Muscle layer of duodenum (tissue), 2 donors: ENCODE data around the gene MANBA.

Experiments used
- H3K27ac ChIP-seq: one replicate; pipeline ENCODE4 v1.7.0; 2013; ENCODE audit warnings: mild to moderate bottlenecking, low read length
- H3K27me3 ChIP-seq: one replicate; pipeline ENCODE4 v1.7.0; 2013; ENCODE audit warnings: low read depth, mild to moderate bottlenecking, control low read depth, low read length
- H3K36me3 ChIP-seq, 2 donors: one replicate each; pipeline ENCODE4 v1.7.0; 2013; ENCODE audit warnings: low read length in 2 of 2, control low read depth in 1 of 2, mild to moderate bottlenecking in 1 of 2; ENCODE audit not compliant: insufficient read depth in 2 of 2, control insufficient read depth in 1 of 2
- H3K4me1 ChIP-seq, 2 donors: one replicate each; pipeline ENCODE4 v1.7.0; 2013; ENCODE audit warnings: low read length in 2 of 2, mild to moderate bottlenecking in 2 of 2, control low read depth in 1 of 2, moderate library complexity in 1 of 2; ENCODE audit not compliant: insufficient read depth in 2 of 2, control insufficient read depth in 1 of 2
- H3K4me3 ChIP-seq, 2 donors: one replicate each; pipeline ENCODE4 v1.7.0; 2013; ENCODE audit warnings: low read length in 2 of 2, low read depth in 1 of 2, mild to moderate bottlenecking in 1 of 2
- H3K9me3 ChIP-seq, 2 donors: one replicate each; pipeline ENCODE4 v1.7.0; 2013; ENCODE audit warnings: low read length in 2 of 2, control low read depth in 1 of 2, mild to moderate bottlenecking in 1 of 2; ENCODE audit not compliant: control insufficient read depth in 1 of 2
- donor health status: healthy.

MANBA gene

DNA sequence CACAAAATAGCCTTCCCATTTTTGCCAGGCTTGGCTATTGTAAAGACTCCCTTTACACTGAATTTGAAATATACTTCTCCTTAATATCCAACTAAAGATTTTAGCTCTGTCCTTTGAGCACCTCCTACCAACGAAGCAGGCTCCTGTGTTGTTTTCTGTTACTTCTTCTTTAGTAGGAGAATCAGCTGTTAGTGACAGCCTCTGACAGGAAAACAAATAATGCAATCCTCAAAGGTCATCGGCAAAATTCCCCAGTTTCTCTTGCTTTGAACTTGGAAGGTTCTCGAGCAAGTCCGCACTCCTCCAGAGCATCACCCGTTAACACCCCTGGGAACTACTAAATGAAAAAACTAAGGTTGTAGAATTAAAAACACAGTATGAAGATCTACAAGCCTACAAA is 66.9 kb downstream of the MANBA start:
- Histone ChIP-seq H3K4me1 (peaks cover 0 to 7% of the 10 kb centered on the region in 2 donors), H3K27me3 (no peaks in the 10 kb centered on the region), H3K36me3 (no peaks in the 10 kb centered on the region)

DNA sequence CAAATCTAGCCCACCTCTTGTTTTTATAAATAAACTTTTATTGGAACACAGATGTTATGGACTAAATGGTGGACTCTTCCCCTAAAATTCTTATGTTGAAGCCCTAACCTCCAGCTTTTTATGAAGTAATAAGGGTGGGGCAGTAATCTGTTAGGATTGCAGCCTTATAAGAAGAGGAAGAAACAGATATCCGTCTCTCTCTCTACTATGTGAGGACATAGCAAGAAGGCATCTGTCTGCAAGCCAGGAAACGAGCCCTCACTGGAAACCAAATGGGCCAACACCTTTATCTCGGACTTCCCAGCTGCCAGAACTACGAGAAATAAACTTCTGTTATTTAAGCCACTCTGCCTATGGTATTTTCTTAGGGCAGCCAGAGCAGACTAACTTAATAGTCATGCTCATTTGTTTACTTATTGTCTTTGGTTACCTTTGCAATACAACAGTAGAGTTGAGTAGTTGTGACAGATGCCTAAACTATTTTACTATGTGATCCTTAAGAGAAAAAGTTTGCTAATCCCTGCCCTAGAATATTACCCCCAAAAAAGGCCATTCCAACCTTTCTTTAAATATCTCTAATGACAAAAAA is 67.4 kb downstream of the MANBA start:
- Histone ChIP-seq H3K4me1 (peaks cover 0 to 7% of the 10 kb centered on the region in 2 donors), H3K27me3 (no peaks in the 10 kb centered on the region), H3K36me3 (no peaks in the 10 kb centered on the region), H3K4me3 (no peak overlapping the region), H3K27ac (no peak overlapping the region), H3K9me3 (no peaks in the 10 kb centered on the region)

More for the DNA sequence above, 66.9 kb downstream of the MANBA start:
- Histone ChIP-seq H3K9me3 (no peaks in the 10 kb centered on the region), H3K4me3 (no peak overlapping the region), H3K27ac (no peak overlapping the region)

DNA sequence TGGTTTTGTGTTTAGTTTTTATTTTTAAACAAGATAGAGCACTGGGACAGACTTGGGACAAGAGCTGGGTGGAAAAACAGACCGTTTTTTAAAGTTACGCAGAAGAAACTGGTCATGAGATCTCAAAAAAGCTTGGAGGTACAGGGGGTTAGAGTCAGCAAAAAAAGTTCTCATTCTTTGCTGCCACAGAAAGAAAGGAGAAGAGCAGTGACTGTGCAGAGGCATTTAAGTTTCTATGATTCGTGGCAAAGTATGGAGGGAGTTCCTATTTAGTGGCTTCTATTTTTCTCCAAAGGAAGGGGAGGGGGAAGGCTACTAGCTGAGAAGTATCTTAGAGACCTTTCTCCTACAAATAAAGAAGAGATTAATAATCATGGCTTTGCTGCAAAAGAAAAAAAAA is 68.3 kb downstream of the MANBA start:
- peak overlapping the region; percentile 25 for H3K27ac ChIP-seq

DNA sequence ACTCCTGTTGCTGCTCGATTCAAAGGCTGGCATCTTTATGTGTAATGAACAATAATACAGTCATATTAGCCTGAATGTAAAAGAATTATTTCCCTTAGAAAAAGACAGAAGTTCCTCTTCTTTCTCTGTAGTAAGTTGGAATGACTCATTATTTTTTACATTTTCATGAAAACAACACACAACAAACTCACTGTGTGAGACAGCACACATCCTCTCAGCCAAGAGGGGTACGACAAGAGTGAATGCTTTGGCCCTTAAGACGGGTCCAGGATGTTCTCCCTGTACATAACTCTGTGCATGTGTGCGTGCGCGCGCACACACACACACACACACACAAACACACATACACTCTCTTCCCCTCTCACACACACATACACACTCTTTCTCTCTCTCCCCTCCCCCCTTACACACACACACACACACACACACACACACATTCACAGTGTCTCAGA is 72.8 kb downstream of the MANBA start:
- H3K36me3 ChIP-seq = peaks cover 4 to 8% of the 10 kb centered on the region in 2 donors

More for the DNA sequence above, 68.3 kb downstream of the MANBA start:
- Histone ChIP-seq H3K4me3 (no peak overlapping the region), H3K9me3 (no peaks in the 10 kb centered on the region), H3K36me3 (peaks cover 0 to 3% of the 10 kb centered on the region in 2 donors), H3K27me3 (no peaks in the 10 kb centered on the region), H3K4me1 (peaks cover 0 to 7% of the 10 kb centered on the region in 2 donors)

DNA sequence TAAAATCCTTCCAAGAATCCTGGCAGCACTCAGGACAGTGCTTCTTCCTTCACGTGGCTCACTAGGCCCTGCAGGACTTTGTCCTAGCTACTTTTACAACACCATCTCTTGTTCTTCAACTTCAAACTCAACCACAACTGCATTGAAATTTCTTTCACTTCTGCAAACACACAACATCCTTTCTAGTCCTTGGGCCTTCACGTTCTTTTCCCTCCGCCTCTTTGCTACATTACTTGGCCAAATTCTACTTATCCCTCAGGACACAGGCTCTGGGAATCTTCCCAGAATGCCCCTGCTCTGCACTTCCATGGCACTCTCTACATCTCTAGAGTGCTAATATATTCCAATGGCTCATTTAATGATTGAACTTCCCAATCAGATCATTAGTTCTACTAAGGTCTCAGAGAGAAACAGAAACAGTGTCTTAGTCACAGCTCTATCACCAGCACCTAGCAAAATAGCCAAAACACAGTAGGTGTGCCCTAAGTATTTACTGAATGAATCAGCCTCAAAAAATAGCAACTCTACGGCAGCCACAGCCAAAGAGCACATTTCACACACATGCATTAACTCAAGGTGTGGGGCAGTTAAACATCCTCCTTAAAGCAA is 73.3 kb downstream of the MANBA start:
- H3K4me1 ChIP-seq = no peaks in the 10 kb centered on the region
- H3K27me3 ChIP-seq = no peaks in the 10 kb centered on the region
- no peaks in the 10 kb centered on the region for H3K9me3 ChIP-seq
- peaks cover 4 to 12% of the 10 kb centered on the region in 2 donors for H3K36me3 ChIP-seq
- no peak overlapping the region for H3K4me3 ChIP-seq
- no peak overlapping the region for H3K27ac ChIP-seq

More for the DNA sequence above, 72.8 kb downstream of the MANBA start:
- H3K9me3 ChIP-seq = no peaks in the 10 kb centered on the region
- H3K27ac ChIP-seq = no peak overlapping the region
- no peaks in the 10 kb centered on the region for H3K4me1 ChIP-seq
- H3K27me3 ChIP-seq = no peaks in the 10 kb centered on the region
- H3K4me3 ChIP-seq = no peak overlapping the region

DNA sequence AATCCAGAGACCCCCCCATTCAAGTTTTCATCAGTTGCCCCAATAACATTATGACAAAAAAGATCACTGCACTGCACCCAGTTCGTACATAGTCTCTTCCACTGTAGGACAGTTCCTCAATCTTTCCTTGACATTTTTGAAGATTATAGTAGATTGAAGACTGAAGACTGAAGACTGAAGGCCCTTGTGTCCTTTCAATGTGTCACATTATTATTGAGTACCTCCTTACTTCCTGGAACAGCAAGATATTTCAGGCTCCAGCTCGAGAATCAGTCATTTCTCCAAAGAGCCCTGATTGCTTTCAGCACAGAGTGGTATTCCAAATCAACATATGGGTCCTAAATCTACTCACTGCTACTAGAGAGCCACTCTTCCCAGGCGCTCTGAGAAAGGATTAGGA is 75.0 kb downstream of the MANBA start:
- no peaks in the 10 kb centered on the region for H3K4me1 ChIP-seq
- H3K9me3 ChIP-seq = no peaks in the 10 kb centered on the region
- H3K27me3 ChIP-seq = no peaks in the 10 kb centered on the region
- H3K27ac ChIP-seq = no peak overlapping the region
- peaks cover 4 to 14% of the 10 kb centered on the region in 2 donors for H3K36me3 ChIP-seq
- no peak overlapping the region for H3K4me3 ChIP-seq

DNA sequence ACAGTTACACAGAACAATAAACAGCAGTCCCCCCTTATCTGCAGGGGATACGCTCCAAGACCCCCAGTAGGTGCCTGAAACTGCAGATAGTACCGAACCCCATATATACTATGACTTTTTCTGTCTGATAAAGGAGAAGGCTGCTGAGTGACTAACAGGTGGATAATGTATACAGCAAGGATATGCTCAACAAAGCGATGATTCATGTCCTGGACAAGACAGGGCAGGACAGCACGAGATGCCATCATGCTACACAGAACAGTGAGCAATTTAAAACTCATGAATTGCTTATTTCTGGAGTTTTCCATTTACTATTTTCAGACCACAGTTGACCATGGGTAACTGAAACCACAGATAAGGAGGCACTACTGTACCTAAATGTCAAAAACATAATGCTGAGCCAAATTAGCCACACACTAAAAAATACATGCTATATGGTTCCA is 76.1 kb downstream of the MANBA start:
- Histone ChIP-seq H3K4me3 (no peak overlapping the region), H3K27me3 (no peaks in the 10 kb centered on the region)

DNA sequence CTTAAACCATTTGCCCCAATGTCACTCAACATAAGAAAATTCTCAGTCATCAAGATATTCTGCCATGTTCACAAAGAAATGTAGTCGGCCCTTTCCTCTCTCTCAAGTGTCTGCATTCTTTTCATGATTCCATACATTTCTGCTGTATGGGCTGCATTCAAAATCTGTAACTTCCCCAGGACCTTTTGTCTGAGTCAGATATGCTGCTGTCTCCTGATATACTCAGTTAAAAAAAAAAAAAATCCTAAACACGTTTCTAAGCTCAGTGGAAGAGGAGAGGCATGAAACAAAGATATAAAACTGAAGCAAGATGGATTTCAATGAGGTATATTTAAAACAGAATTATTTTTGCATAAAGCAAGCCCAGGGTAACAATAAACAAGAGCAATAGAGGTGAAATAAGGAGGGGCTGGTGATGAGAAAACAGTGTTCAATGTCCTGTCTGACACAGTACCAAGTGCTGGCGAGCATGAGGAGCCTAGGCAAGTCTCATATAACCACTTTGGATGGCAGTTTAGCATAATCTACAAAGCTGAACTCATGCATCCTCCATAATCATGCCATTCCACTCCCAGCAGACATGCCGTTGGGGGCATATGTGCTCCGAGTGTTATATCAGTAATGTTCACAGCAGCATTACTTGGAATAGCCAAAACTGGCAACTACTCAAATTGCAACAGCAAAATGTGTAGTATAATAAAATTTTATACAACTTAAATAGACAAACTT is 76.7 kb downstream of the MANBA start:
- Histone ChIP-seq H3K27me3 (no peaks in the 10 kb centered on the region), H3K4me3 (no peak overlapping the region), H3K9me3 (no peaks in the 10 kb centered on the region), H3K4me1 (no peaks in the 10 kb centered on the region), H3K27ac (no peak overlapping the region), H3K36me3 (peaks cover 4 to 14% of the 10 kb centered on the region in 2 donors)

More for the DNA sequence above, 76.1 kb downstream of the MANBA start:
- H3K27ac ChIP-seq = no peak overlapping the region
- peaks cover 4 to 14% of the 10 kb centered on the region in 2 donors for H3K36me3 ChIP-seq
- H3K9me3 ChIP-seq = no peaks in the 10 kb centered on the region
- H3K4me1 ChIP-seq = no peaks in the 10 kb centered on the region

DNA sequence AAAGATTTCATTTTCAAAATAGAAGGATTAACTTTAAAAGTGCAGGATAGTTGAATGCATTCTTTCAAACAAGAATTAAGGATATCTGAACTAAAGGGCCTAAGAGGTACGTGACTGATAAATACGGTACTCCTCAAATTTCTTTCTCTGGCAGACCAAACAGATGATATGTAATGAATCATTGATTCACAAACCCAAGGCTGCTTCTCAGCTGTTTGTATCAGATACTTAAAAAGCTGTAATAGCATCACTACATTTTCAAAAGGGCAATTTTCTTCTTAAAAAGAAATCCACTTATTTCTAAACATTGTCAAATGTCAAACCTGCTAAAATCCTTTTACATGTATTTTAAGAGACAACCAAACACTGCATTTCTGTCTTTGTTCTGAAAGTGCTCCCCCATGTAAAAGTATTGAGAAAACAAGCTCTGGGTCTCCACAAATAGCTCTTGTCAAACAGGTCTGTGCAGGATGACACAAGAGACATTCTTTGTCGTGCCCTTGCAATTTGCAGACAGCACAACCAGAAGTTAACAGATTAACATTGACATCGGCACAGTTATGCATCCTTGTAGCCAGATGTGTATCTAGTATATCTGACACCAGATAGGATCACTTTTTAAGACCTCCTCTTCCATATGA is 82.0 kb downstream of the MANBA start:
- no peaks in the 10 kb centered on the region for H3K9me3 ChIP-seq

DNA sequence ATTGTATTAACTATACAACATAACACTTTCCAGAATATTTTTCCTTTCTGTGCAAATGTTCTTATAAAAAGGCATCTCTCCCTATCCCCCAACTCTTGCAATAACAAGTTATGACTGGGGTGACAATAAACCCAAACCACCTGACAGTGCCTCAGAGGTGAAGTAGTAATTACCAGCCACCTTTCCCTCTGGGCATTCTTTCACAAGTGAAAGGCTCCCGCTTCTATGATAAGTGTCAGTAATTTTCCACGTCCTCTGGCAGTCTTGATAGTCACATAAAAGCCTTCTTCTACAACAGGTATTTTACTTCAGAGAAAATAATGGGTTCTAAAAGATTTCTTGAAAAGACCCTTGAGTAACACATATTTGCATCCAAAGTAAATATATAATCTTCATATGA is 82.7 kb downstream of the MANBA start:
- Histone ChIP-seq H3K27me3 (no peaks in the 10 kb centered on the region), H3K36me3 (peaks cover 0 to 10% of the 10 kb centered on the region in 2 donors), H3K4me1 (no peaks in the 10 kb centered on the region), H3K4me3 (no peak overlapping the region), H3K27ac (no peak overlapping the region), H3K9me3 (no peaks in the 10 kb centered on the region)

More for the DNA sequence above, 82.0 kb downstream of the MANBA start:
- H3K27ac ChIP-seq = no peak overlapping the region
- no peak overlapping the region for H3K4me3 ChIP-seq
- peaks cover 0 to 10% of the 10 kb centered on the region in 2 donors for H3K36me3 ChIP-seq
- no peaks in the 10 kb centered on the region for H3K4me1 ChIP-seq
- H3K27me3 ChIP-seq = no peaks in the 10 kb centered on the region

DNA sequence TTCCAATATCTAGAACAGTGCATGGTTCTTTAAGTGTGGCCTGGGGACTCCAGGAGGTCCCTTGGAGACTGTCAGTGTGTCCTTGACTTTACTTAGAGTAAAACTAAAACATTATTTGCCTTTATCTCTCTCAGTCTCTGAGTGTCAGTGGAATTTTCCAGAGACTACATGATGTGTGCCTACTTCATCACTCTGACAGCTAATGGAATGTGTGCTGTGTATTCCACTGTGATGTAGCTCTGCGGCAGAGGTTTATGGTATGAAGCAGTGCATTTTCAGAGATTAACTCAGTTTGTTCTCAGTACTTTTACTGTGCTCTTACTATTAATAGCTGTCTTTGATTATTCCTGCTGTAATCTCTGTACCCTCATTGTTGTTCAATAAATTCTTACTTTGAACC is 85.6 kb downstream of the MANBA start:
- H3K36me3 ChIP-seq = peaks cover 4 to 6% of the 10 kb centered on the region in 2 donors
- no peaks in the 10 kb centered on the region for H3K9me3 ChIP-seq
- H3K4me3 ChIP-seq = no peak overlapping the region
- H3K27me3 ChIP-seq = no peaks in the 10 kb centered on the region
- H3K27ac ChIP-seq = no peak overlapping the region
- H3K4me1 ChIP-seq = no peaks in the 10 kb centered on the region
